WTC11 (cell line): ENCODE results near the gene MISFA.
"Not testable (repeated sequence)": the region's sequence is repeated elsewhere in the genome, so short reads cannot be mapped to it uniquely, and the experiment has no call there.

ENCODE experiments used
- CBFB ChIP-seq: sonication (generic); formaldehyde crosslinking; IDR thresholded peaks from 2 replicates; pipeline ENCODE4 v1.8.1; 2022; ENCODE audit warnings: mild to moderate bottlenecking, low read depth, missing genetic modification reagents
- FOXJ3 ChIP-seq: sonication (generic); formaldehyde crosslinking; IDR thresholded peaks from 2 replicates; pipeline ENCODE4 v1.9.0; 2021; ENCODE audit warnings: missing genetic modification reagents, mild to moderate bottlenecking, borderline replicate concordance
- JAZF1 ChIP-seq: fragments of 250-450 bp; sonication (Bioruptor Pico); IDR thresholded peaks from 2 replicates; pipeline ENCODE4 v1.9.0; 2021; ENCODE audit warnings: moderate library complexity, mild to moderate bottlenecking, inconsistent platforms
- MYBL2 ChIP-seq: sonication (generic); formaldehyde crosslinking; IDR thresholded peaks from 2 replicates; pipeline ENCODE4 v1.8.1; 2023; ENCODE audit warnings: mild to moderate bottlenecking, moderate library complexity, missing genetic modification reagents
- NR3C1 ChIP-seq: sonication (generic); formaldehyde crosslinking; conservative IDR thresholded peaks from 2 replicates; pipeline ENCODE4 v1.8.1; 2023; ENCODE audit warnings: low read depth, mild to moderate bottlenecking, missing genetic modification reagents
- ZBTB21 ChIP-seq: sonication (generic); formaldehyde crosslinking; IDR thresholded peaks from 2 replicates; pipeline ENCODE4 v1.8.1; 2023; ENCODE audit warnings: mild to moderate bottlenecking, missing genetic modification reagents, borderline replicate concordance
- ZNF138 ChIP-seq: sonication (generic); formaldehyde crosslinking; conservative IDR thresholded peaks from 2 replicates; pipeline ENCODE4 v1.8.1; 2022; ENCODE audit warnings: mild to moderate bottlenecking, moderate library complexity, missing genetic modification reagents
- TF ChIP-seq, protein P1 (sequence below): fragments of 200-600 bp; IDR thresholded peaks from 2 replicates; pipeline ENCODE4 v1.8.0; 2022; ENCODE audit warnings: antibody characterized with exemption
- TF ChIP-seq, protein P2 (sequence below): sonication (generic); formaldehyde crosslinking; IDR thresholded peaks from 2 replicates; pipeline ENCODE4 v1.8.0; 2022; ENCODE audit warnings: mild to moderate bottlenecking, missing genetic modification reagents
- TF ChIP-seq, protein P3 (sequence below): sonication (generic); formaldehyde crosslinking; IDR thresholded peaks from 2 replicates; pipeline ENCODE4 v1.8.1; 2023; ENCODE audit warnings: mild to moderate bottlenecking, missing genetic modification reagents, moderate library complexity
- TF ChIP-seq, protein P4 (sequence below): sonication (generic); formaldehyde crosslinking; IDR thresholded peaks from 2 replicates; pipeline ENCODE4 v1.8.0; 2023; ENCODE audit warnings: missing genetic modification reagents
- TF ChIP-seq, protein P5 (sequence below): sonication (generic); formaldehyde crosslinking; IDR thresholded peaks from 2 replicates; pipeline ENCODE4 v1.8.1; 2023; ENCODE audit warnings: mild to moderate bottlenecking, missing genetic modification reagents

DNA sequence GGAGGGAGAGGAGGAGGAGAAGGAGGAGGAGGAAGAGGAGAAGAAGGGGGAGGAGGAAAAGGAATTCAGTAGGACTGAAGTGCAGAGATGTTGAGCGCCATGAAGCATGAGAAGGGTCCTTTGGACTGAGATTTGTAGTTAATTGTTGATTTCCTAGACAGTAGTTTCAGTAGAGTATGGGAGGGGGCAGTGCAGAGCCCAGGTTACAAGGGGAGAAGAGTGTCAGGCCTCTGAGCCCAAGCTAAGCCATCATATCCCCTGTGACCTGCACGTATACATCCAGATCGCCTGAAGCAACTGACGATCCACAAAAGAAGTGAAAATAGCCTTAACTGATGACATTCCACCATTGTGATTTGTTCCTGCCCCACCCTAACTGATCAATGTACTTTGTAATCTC lies 43.4 kb downstream of the MISFA start:
- not testable (repeated sequence) for TF ChIP-seq FOXJ3 (CRISPR knock-in tag); CBFB (CRISPR knock-in tag); JAZF1; ZBTB21 (CRISPR knock-in tag); ZNF138 (CRISPR knock-in tag); NR3C1 (CRISPR knock-in tag); MYBL2
- TF ChIP-seq, protein P1, sequence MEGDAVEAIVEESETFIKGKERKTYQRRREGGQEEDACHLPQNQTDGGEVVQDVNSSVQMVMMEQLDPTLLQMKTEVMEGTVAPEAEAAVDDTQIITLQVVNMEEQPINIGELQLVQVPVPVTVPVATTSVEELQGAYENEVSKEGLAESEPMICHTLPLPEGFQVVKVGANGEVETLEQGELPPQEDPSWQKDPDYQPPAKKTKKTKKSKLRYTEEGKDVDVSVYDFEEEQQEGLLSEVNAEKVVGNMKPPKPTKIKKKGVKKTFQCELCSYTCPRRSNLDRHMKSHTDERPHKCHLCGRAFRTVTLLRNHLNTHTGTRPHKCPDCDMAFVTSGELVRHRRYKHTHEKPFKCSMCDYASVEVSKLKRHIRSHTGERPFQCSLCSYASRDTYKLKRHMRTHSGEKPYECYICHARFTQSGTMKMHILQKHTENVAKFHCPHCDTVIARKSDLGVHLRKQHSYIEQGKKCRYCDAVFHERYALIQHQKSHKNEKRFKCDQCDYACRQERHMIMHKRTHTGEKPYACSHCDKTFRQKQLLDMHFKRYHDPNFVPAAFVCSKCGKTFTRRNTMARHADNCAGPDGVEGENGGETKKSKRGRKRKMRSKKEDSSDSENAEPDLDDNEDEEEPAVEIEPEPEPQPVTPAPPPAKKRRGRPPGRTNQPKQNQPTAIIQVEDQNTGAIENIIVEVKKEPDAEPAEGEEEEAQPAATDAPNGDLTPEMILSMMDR = not testable (repeated sequence)
- TF ChIP-seq, protein P2, sequence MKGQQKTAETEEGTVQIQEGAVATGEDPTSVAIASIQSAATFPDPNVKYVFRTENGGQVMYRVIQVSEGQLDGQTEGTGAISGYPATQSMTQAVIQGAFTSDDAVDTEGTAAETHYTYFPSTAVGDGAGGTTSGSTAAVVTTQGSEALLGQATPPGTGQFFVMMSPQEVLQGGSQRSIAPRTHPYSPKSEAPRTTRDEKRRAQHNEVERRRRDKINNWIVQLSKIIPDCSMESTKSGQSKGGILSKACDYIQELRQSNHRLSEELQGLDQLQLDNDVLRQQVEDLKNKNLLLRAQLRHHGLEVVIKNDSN (CRISPR knock-in tag) = not testable (repeated sequence)
- TF ChIP-seq, protein P3, sequence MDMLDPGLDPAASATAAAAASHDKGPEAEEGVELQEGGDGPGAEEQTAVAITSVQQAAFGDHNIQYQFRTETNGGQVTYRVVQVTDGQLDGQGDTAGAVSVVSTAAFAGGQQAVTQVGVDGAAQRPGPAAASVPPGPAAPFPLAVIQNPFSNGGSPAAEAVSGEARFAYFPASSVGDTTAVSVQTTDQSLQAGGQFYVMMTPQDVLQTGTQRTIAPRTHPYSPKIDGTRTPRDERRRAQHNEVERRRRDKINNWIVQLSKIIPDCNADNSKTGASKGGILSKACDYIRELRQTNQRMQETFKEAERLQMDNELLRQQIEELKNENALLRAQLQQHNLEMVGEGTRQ (CRISPR knock-in tag) = not testable (repeated sequence)
- TF ChIP-seq, protein P4, sequence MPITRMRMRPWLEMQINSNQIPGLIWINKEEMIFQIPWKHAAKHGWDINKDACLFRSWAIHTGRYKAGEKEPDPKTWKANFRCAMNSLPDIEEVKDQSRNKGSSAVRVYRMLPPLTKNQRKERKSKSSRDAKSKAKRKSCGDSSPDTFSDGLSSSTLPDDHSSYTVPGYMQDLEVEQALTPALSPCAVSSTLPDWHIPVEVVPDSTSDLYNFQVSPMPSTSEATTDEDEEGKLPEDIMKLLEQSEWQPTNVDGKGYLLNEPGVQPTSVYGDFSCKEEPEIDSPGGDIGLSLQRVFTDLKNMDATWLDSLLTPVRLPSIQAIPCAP = not testable (repeated sequence)
- TF ChIP-seq, protein P5, sequence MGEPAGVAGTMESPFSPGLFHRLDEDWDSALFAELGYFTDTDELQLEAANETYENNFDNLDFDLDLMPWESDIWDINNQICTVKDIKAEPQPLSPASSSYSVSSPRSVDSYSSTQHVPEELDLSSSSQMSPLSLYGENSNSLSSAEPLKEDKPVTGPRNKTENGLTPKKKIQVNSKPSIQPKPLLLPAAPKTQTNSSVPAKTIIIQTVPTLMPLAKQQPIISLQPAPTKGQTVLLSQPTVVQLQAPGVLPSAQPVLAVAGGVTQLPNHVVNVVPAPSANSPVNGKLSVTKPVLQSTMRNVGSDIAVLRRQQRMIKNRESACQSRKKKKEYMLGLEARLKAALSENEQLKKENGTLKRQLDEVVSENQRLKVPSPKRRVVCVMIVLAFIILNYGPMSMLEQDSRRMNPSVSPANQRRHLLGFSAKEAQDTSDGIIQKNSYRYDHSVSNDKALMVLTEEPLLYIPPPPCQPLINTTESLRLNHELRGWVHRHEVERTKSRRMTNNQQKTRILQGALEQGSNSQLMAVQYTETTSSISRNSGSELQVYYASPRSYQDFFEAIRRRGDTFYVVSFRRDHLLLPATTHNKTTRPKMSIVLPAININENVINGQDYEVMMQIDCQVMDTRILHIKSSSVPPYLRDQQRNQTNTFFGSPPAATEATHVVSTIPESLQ (CRISPR knock-in tag) = not testable (repeated sequence)
